Thoracic aorta (tissue), 2 donors: ENCODE results near the gene MT1A. TPM values are rescaled to one million over a fixed set of nuclear protein-coding genes. Genes with fewer than 3 reads are reported as not detected.
A peak's percentile ranks its signal among the peaks of the same experiment; 100 is the strongest.

Experiments used
- ATAC-seq: fragments of 150-250 bp; one replicate; pipeline ENCODE4 v1.8.0; 2017; ENCODE audit warnings: low read depth; ENCODE audit not compliant: insufficient number of reproducible peaks, low FRiP score
- DNase-seq: peaks from one replicate; pipeline ENCODE4 v3.0.0-alpha.2; 2020; ENCODE audit warnings: low spot score
- H3K27ac ChIP-seq, 2 donors: fragments of 200-600 bp; sonication (generic); 1 replicate in 1 of 2; 2 replicates in 1 of 2; pipeline ENCODE4 v1.5.1; 2016; ENCODE audit warnings: mild to moderate bottlenecking in 2 of 2, moderate library complexity in 2 of 2
- H3K27me3 ChIP-seq: fragments of 200-600 bp; sonication (generic); replicated peaks from 2 replicates; pipeline ENCODE4 v1.6.0; 2016; ENCODE audit warnings: mild to moderate bottlenecking; ENCODE audit not compliant: insufficient read depth
- H3K36me3 ChIP-seq: fragments of 200-600 bp; sonication (generic); one replicate; pipeline ENCODE4 v1.5.1; 2016
- H3K4me1 ChIP-seq, 2 donors: fragments of 200-600 bp; sonication (generic); 1 replicate in 1 of 2; 2 replicates in 1 of 2; pipeline versions ENCODE4 v1.5.1 to v1.6.0; 2016; ENCODE audit warnings: low read depth in 2 of 2, mild to moderate bottlenecking in 1 of 2; ENCODE audit not compliant: control insufficient read depth in 1 of 2
- H3K4me3 ChIP-seq: fragments of 200-600 bp; sonication (generic); 2 replicates; pipeline ENCODE4 v1.5.1; 2016; ENCODE audit warnings: mild to moderate bottlenecking
- H3K9me3 ChIP-seq: fragments of 200-600 bp; sonication (generic); 2 replicates; pipeline ENCODE4 v1.5.1; 2016
- CTCF ChIP-seq: fragments of 200-600 bp; sonication (generic); IDR thresholded peaks from one replicate; pipeline ENCODE4 v1.5.1; 2019; ENCODE audit warnings: antibody characterized with exemption
- total RNA-seq, 2 donors: library from RNA; depleted of rRNA; stranded (reverse); fragments of >200 nt; gene quantifications; one replicate each; pipeline versions ENCODE4 v1.1.0 to v1.2.3, GENCODE V29; 2016

MT1A gene
- total RNA-seq, 2 donors from 2014 or later, result 6.5 to 168 TPM

- Histone ChIP-seq H3K27me3 (no peaks in the 10 kb centered on the region), H3K4me3 (no peak overlapping the region), H3K4me1 (peaks cover 5 to 37% of the 10 kb centered on the region in 2 donors), H3K9me3 (no peaks in the 10 kb centered on the region), H3K36me3 (no peaks in the 10 kb centered on the region), H3K27ac (no peak overlapping the region)
- ATAC-seq, result no peak
- no peak for TF ChIP-seq CTCF
- DNase-seq, result no peak
These were observed 1.7 kb upstream of the MT1A start for GRCh38 chr16:56636616-56637413.

GRCh38 chr16:56639045-56639444 lies 579 bp downstream of the MT1A start:
- Histone ChIP-seq H3K4me3 (no peak overlapping the region), H3K4me1 (peaks cover 8 to 43% of the 10 kb centered on the region in 2 donors), H3K36me3 (no peaks in the 10 kb centered on the region), H3K27ac (peak overlapping the region in 1 of 2 donors; percentile 83), H3K9me3 (no peaks in the 10 kb centered on the region), H3K27me3 (no peaks in the 10 kb centered on the region)
- ATAC-seq (no peak), DNase-seq (no peak)
- no peak for TF ChIP-seq CTCF

- TF ChIP-seq CTCF, result no peak
- ATAC-seq, result no peak
- no peak overlapping the region for H3K4me3 ChIP-seq
- no peak for DNase-seq
- H3K4me1 ChIP-seq, result peaks cover 7 to 34% of the 10 kb centered on the region in 2 donors
- no peaks in the 10 kb centered on the region for H3K36me3 ChIP-seq
- no peaks in the 10 kb centered on the region for H3K27me3 ChIP-seq
- H3K27ac ChIP-seq, result no peak overlapping the region
- no peaks in the 10 kb centered on the region for H3K9me3 ChIP-seq
These were observed 1.6 kb downstream of the MT1A start for GRCh38 chr16:56640076-56640475.

GRCh38 chr16:56641166-56641565 lies 2.7 kb downstream of the MT1A start:
- ATAC-seq, result no peak
- Histone ChIP-seq H3K36me3 (no peaks in the 10 kb centered on the region), H3K9me3 (no peaks in the 10 kb centered on the region), H3K4me3 (no peak overlapping the region), H3K27me3 (no peaks in the 10 kb centered on the region), H3K4me1 (peaks cover 4 to 26% of the 10 kb centered on the region in 2 donors), H3K27ac (no peak overlapping the region)
- DNase-seq, result no peak
- no peak for TF ChIP-seq CTCF

- H3K4me1 ChIP-seq, result peaks cover 4 to 25% of the 10 kb centered on the region in 2 donors
- DNase-seq (peak; percentile 60), ATAC-seq (peak; percentile 17)
- peak overlapping the region; percentile 67 for H3K4me3 ChIP-seq
- H3K27me3 ChIP-seq, result no peaks in the 10 kb centered on the region
- H3K36me3 ChIP-seq, result no peaks in the 10 kb centered on the region
- H3K9me3 ChIP-seq, result no peaks in the 10 kb centered on the region
- peak; percentile 37 for TF ChIP-seq CTCF
- peak overlapping the region; percentile 55 to 58 for H3K27ac ChIP-seq
These were observed 4.8 kb downstream of the MT1A start for GRCh38 chr16:56643080-56643778.
